ENCODE data around the gene TOPBP1. TPM values are rescaled to one million over a fixed set of nuclear protein-coding genes. Genes with fewer than 3 reads are reported as not detected.

TOPBP1 gene
- total and polyA plus RNA-seq, 9 of the 15 experiments (the other 6 are each of a cell fraction or from before 2014, with no cell fraction given) = 16.6 to 77.6 (median 58.2) TPM

- Histone ChIP-seq H2AFZ (ENCODE audit: low read depth, low read length) (no peak overlapping the region), H3K4me2 (ENCODE audit: insufficient read depth, low read length) (no peak overlapping the region), H3K36me3 (ENCODE audit: control insufficient read depth, insufficient read depth, low read length) (peaks cover 32% of the 10 kb centered on the region; the same call in 2 of the 3 replicates), H3K27me3 (ENCODE audit: control insufficient read depth in 2 of 2, insufficient read depth in 2 of 2, low read length in 2 of 2) (no peaks in the 10 kb centered on the region), H3K27ac (ENCODE audit: extremely low read depth, low read depth, low read length) (no peak overlapping the region), H3K4me1 (replicated peaks in 1 of 2; ENCODE audit: control insufficient read depth in 2 of 2, insufficient read depth in 2 of 2, low read length in 2 of 2) (peaks cover 0 to 3% of the 10 kb centered on the region in 2 experiments; a peak in 2 of 5 replicates), H3K9me1 (ENCODE audit: control insufficient read depth, insufficient read depth, low read length) (no peaks in the 10 kb centered on the region), H3K9ac (ENCODE audit: insufficient read depth in 1 of 2, low read depth in 2 of 2, low read length in 2 of 2) (no peak overlapping the region), H3K79me2 (ENCODE audit: control insufficient read depth, insufficient read depth, low read length) (no peaks in the 10 kb centered on the region), H3K9me3 (replicated peaks; ENCODE audit: control insufficient read depth, insufficient read depth, low read depth, low read length) (no peaks in the 10 kb centered on the region), H3K4me3 (no peak overlapping the region), H4K20me1 (replicated peaks; ENCODE audit: control insufficient read depth, insufficient read depth, low read length) (no peaks in the 10 kb centered on the region)
- POLR2A ChIA-PET = interaction anchor here (0.6 to 0.7 kb wide), 2 partner anchors 113 to 1233 kb away, joined by 3 to 4 read pairs; no protein-coding TSS in a partner anchor
- in situ Hi-C loops (cut with MboI) = no loop called here
- peak; percentile 72 for TF ChIP-seq C11orf30 (IDR thresholded peaks at IDR 0.05; ENCODE audit: low read depth)
- TF ChIP-seq KLF13 (tag; IDR thresholded peaks at IDR 0.05; ENCODE audit: borderline replicate concordance, low read depth) = no peak
- 0 out of 2 replicates have a peak, but pooled peaks have one; percentile 18 for TF ChIP-seq MAFF (IDR thresholded peaks at IDR 0.05; ENCODE audit: low read length)
- TF ChIP-seq MECOM (CRISPR knock-in tag; IDR thresholded peaks at IDR 0.05) = no peak
- peak; percentile 31 for TF ChIP-seq MAFG (tag; conservative IDR thresholded peaks at IDR 0.05)
- no peak for TF ChIP-seq ZNF253 (CRISPR knock-in tag; conservative IDR thresholded peaks at IDR 0.05)
- TF ChIP-seq DPF2 (IDR thresholded peaks at IDR 0.05) = no peak
- TF ChIP-seq ZNF316 (IDR thresholded peaks at IDR 0.05) = peak; percentile 78
- TF ChIP-seq NFATC3 (IDR thresholded peaks at IDR 0.05) = no peak
- TF ChIP-seq CBFB (CRISPR knock-in tag; IDR thresholded peaks at IDR 0.05) = no peak
- no peak for TF ChIP-seq ZNF282 (CRISPR knock-in tag; IDR thresholded peaks at IDR 0.05)
- CTCF ChIA-PET (ENCODE audit: low intra/inter-chr PET ratio) = no interaction called here
- DNase-seq (ENCODE audit: extremely low read depth in 1 of 4, low spot score in 3 of 4) = no peak
- intact Hi-C loops (cut with micrococcal nuclease) = no loop called here
- BruUV-seq (replicated peaks) = TSS peak; percentile 39
- no peak for FAIRE-seq
- ATAC-seq = no peak
- WGBS (ENCODE audit: insufficient coverage, low coverage, missing lambda C conversion rate) = 83% methylated on average over 1 of the region's 1 CpG
Measured at GRCh38 chr3:133600572-133601081, 61.1 kb downstream of the TOPBP1 start.
